ENCODE data around the gene NPR2. TPM values are rescaled to one million over a fixed set of nuclear protein-coding genes. Genes with fewer than 3 reads are reported as not detected.

The NPR2 gene
- total RNA-seq, 1 donor: 16.6 TPM

- TF ChIP-seq CTCF (IDR thresholded peaks at IDR 0.05; ENCODE audit: extremely low read depth, low read depth, low read length): no peak
- Histone ChIP-seq H4K20me1 (ENCODE audit: insufficient read depth, low read length) (peaks cover 25% of the 10 kb centered on the region), H2AFZ (ENCODE audit: low read length) (peak overlapping the region; percentile 87), H3K79me2 (ENCODE audit: insufficient read depth, low read length) (peaks cover 50% of the 10 kb centered on the region), H3K36me3 (ENCODE audit: insufficient read depth, low read length) (peaks cover 32% of the 10 kb centered on the region), H3K4me3 (ENCODE audit: insufficient read depth, low read length) (peak overlapping the region; percentile 92), H3K27me3 (ENCODE audit: insufficient read depth, low read length) (no peaks in the 10 kb centered on the region), H3K9me3 (ENCODE audit: low read depth, low read length) (no peaks in the 10 kb centered on the region), H3K4me1 (ENCODE audit: insufficient read depth, low read length) (peaks cover 28% of the 10 kb centered on the region), H3K4me2 (ENCODE audit: insufficient read depth, low read length) (peak overlapping the region; percentile 89), H3K27ac (ENCODE audit: low read depth, low read length) (peak overlapping the region; percentile 82)
- no peak for DNase-seq (ENCODE audit: insufficient read length, low spot score, missing footprints)
These were observed 41.7 kb upstream of the NPR2 start for GRCh38 chr9:35749515-35750255.

- Histone ChIP-seq H3K27ac (ENCODE audit: low read depth, low read length) (peak overlapping the region; percentile 82), H3K36me3 (ENCODE audit: insufficient read depth, low read length) (peaks cover 33% of the 10 kb centered on the region), H3K9me3 (ENCODE audit: low read depth, low read length) (no peaks in the 10 kb centered on the region), H3K4me1 (ENCODE audit: insufficient read depth, low read length) (peaks cover 28% of the 10 kb centered on the region), H2AFZ (ENCODE audit: low read length) (peak overlapping the region; percentile 87), H3K79me2 (ENCODE audit: insufficient read depth, low read length) (peaks cover 48% of the 10 kb centered on the region), H3K27me3 (ENCODE audit: insufficient read depth, low read length) (no peaks in the 10 kb centered on the region), H4K20me1 (ENCODE audit: insufficient read depth, low read length) (peaks cover 25% of the 10 kb centered on the region), H3K4me2 (ENCODE audit: insufficient read depth, low read length) (peak overlapping the region; percentile 89), H3K4me3 (ENCODE audit: insufficient read depth, low read length) (peak overlapping the region; percentile 92)
- no peak for TF ChIP-seq CTCF (IDR thresholded peaks at IDR 0.05; ENCODE audit: extremely low read depth, low read depth, low read length)
- no peak for DNase-seq (ENCODE audit: insufficient read length, low spot score, missing footprints)
These were observed 41.2 kb upstream of the NPR2 start for GRCh38 chr9:35750256-35750531.

GRCh38 chr9:35753466-35753865 is 37.9 kb upstream of the NPR2 start:
- Histone ChIP-seq H3K4me1 (ENCODE audit: insufficient read depth, low read length) (peaks cover 25% of the 10 kb centered on the region), H3K4me3 (ENCODE audit: insufficient read depth, low read length) (no peak overlapping the region), H3K36me3 (ENCODE audit: insufficient read depth, low read length) (peaks cover 31% of the 10 kb centered on the region), H4K20me1 (ENCODE audit: insufficient read depth, low read length) (peaks cover 2% of the 10 kb centered on the region), H3K27ac (ENCODE audit: low read depth, low read length) (no peak overlapping the region), H3K9me3 (ENCODE audit: low read depth, low read length) (no peaks in the 10 kb centered on the region), H3K4me2 (ENCODE audit: insufficient read depth, low read length) (no peak overlapping the region), H2AFZ (ENCODE audit: low read length) (no peak overlapping the region), H3K27me3 (ENCODE audit: insufficient read depth, low read length) (no peaks in the 10 kb centered on the region), H3K79me2 (ENCODE audit: insufficient read depth, low read length) (peaks cover 17% of the 10 kb centered on the region)
- no peak for DNase-seq (ENCODE audit: insufficient read length, low spot score, missing footprints)
- TF ChIP-seq CTCF (IDR thresholded peaks at IDR 0.05; ENCODE audit: extremely low read depth, low read depth, low read length): no peak

GRCh38 chr9:35754264-35754663 is 37.1 kb upstream of the NPR2 start, which contains the start of gene MSMP:
MSMP (minus strand) TSS chr9:35754276; CDS start chr9:35754129, 147 bp downstream.
- no peak within 1 kb of the TSS for H3K4me3 ChIP-seq (ENCODE audit: insufficient read depth, low read length)
- peaks cover 31% of the 10 kb centered on the region for H3K36me3 ChIP-seq (ENCODE audit: insufficient read depth, low read length)
- H2AFZ ChIP-seq (ENCODE audit: low read length): no peak within 1 kb of the TSS
- no peak for TF ChIP-seq CTCF (IDR thresholded peaks at IDR 0.05; ENCODE audit: extremely low read depth, low read depth, low read length)
- H4K20me1 ChIP-seq (ENCODE audit: insufficient read depth, low read length): peaks cover 2% of the 10 kb centered on the region
- H3K4me1 ChIP-seq (ENCODE audit: insufficient read depth, low read length): peaks cover 29% of the 10 kb centered on the region
- H3K27ac ChIP-seq (ENCODE audit: low read depth, low read length): no peak within 1 kb of the TSS
- H3K9me3 ChIP-seq (ENCODE audit: low read depth, low read length): no peaks in the 10 kb centered on the region
- no peak within 1 kb of the TSS for H3K4me2 ChIP-seq (ENCODE audit: insufficient read depth, low read length)
- H3K79me2 ChIP-seq (ENCODE audit: insufficient read depth, low read length): peaks cover 11% of the 10 kb centered on the region
- no peak for DNase-seq (ENCODE audit: insufficient read length, low spot score, missing footprints)
- H3K27me3 ChIP-seq (ENCODE audit: insufficient read depth, low read length): no peaks in the 10 kb centered on the region
